Activated CD8-positive, alpha-beta memory T cell treated with anti-CD3 and anti-CD28 coated beads for 24 hours (primary cell): Measurements from ENCODE around the gene OPTC.

Source experiments
- DNase-seq: peaks from one replicate; pipeline ENCODE4 v3.0.0-alpha.2; 2020

Gene OPTC

DNA sequence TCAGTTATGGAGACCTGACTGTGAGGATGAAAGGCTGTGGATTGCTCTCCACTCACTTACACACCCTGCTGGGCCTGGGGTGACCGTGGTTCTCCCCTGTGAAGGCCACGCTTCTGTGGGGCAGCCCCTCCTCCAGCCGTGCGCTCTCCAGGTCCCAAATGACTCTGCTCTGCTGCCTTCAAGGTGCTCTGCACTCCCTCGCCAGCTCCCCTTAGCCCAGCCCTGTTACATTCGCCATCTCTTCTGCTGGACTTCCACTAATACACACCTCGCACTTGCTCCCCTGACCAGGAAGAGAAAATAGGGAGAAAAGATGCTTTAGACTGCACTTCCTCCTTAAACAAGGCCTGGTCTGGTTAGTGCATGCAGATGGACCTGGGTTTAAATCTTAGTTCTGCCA is 24.6 kb downstream of the OPTC start:
- no peak for DNase-seq

DNA sequence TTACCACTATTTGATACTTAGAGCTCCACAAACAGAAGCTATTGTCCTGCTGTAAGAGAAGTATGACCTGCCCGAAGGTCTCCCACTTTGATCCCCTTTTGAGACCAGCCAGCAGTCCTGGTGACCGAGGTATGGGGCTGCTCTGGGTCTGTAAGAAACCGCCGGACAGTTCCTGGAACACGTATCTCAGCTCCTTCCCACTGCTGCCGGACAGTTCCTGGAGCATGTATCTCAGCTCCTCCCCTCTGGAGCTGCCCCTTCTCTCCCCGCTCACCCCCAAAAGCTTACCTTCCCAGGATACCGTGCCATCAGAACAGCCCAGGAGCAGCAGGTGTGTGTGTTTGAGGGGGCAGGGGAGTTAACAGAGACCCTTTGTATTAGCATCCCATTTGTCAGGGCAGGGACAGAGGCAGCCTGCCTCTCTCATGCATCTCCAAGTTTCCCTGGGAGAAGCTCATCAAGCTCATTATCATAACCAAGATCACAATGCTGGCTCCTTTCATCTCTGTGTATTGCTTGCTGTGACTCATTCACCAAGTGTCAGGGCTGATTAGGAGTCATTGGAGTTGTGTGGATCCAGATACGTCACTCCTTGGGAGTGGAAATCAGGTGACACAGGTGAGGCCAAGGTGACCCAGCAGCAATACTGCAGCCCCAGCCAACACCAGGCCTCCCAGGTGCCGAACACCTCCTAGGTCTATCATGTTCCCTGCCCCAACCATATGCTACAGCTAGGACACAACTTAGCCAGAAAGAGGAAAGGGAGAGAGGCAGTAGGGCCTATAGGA is 25.3 kb downstream of the OPTC start:
- DNase-seq: no peak

DNA sequence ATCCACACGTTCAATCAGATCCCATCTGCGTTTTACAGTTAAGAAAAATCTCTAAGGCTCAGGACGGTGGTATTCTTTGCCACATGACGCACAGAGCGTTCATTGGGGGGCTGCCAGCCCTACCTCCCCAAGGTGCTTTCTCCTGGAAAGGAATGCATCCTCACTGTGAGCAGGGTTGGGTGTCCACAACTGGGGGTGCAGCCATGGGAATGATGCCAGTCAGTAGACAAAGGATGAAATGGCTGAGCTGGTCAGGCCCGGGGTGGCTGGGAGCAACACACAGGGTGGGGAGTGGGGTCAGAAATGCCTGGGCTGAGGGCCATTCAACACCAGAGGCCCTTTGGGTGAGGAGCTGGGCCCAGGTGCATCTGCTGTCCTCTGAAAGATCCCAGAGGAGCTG is 25.9 kb downstream of the OPTC start:
- no peak for DNase-seq

DNA sequence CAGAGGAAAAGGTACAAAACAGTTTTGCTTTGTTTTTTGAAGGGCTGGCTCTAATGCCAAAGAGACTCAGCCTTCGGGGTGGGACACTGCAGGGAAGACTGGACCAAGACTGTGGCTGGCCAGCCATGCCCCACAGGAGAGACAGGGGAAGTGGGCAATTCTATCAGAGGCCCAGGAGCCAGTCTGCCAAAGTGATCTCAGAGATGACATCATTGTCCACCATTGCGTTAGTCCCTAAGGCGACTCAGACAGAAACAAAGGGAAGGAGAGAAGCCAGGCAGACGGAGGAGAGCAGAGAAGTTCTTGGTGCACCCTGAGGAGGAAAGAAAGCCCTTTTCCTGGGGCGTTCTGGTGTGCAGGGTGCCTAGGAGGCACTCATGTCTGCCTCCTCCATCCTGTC is 26.4 kb downstream of the OPTC start:
- no peak for DNase-seq

DNA sequence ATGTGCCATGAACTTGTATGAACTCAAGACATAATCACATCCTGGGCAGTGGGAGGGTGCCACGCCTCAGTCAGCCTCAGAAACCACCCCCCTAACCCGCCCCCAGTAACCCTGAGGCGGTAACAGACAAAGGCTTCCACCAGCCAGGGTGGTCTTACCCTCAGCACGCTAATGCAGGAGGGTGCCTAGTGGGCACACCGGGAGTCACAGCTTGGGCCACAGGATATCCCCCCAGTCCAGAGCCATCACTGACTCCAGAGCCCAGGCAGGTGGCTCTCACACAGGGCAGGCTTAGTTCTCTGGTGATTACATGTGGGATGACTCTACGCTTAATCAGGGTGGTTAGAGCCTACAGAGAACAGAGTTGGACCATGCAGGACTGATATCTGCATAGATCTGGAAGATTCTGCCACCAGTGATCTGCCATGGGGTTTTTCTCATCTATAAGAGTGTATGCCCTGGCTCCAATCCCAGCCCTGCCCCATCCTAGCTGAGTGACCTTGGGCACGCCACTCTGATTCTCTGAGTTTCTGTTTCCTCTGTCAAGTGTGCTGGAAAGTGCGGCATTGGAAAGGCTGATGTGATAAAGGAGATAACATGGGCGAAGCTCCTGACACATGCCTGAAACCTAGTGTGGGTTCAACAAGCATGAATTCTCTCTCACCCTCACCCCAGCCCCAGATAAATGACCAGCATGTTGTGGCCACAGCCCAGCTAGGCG is 27.3 kb downstream of the OPTC start:
- DNase-seq: no peak

DNA sequence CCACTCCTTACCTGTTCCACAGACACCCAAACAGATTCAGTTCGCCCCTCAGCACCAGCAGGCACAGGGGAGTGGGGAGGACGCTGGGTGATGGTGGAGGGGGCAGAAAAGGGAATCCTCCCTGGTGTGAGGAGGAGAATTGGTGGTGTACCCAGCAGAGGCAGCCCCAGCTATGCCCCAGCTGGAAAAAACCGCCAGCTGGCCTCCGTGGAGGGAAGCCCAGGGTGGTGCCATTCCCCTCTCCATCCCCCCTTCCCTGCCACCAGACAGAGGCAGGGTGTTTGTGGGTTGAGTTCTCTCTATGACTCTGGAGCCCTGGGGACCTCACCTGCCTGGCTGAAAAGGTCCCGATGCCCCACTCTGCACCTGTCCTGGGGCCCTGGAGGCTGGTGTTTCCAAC is 27.9 kb downstream of the OPTC start:
- DNase-seq: no peak

DNA sequence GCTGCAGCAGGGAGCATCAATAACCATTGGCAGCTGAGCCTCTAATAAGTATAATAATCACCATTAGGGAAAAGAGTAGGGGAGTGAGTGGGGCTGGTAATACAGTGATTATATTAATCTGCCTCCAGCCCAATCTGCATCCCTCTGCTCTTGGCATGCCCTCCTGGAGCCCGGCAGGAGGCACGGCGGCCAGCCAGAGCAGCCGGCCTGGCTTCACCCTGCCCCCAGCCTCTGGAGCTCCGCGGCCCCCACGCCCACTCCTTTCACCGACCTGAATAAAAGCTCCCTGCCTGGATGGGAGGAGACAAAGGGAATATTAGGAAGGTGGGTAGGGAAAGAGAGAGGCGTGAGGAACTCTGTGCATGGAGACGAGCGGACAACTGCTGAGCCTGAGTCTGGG is 28.3 kb downstream of the OPTC start:
- no peak for DNase-seq

DNA sequence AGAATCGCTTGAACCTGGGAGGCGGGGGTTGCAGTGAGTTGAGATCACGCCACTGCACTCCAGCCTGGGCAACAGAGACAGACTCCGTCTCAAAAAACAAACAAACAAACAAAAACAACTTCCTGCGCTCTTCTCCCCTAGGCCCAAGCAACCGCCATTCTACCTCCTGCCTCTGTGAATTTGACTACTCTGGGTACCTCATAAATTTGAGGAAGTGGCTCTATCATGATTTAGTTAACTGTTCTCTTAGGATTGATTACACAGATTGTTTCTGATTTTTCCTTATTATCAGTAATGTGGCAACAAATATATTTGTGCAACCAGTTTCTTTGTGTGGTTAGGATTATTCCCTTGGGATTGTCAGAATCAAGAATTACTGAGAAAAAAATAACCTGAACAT is 29.7 kb downstream of the OPTC start:
- DNase-seq: no peak

DNA sequence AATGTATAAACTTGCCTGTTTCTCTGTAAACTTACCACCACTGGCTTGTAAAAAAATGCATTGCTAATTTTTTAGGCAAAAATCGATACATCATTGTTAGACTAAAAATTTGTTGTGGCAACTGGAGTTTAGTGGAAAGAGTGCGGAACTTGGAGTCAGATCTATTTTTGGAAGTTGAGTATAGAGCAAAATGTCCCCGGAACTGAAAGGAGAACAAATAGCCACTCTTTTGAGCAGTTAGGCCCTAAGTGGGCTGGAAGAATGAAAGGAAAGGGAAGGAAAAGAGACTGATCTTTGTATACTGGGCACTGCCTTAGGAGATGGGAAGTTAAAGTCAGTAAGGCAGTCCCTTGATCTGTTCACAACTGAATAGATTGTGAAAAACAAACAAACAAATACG is 30.2 kb downstream of the OPTC start:
- DNase-seq: no peak

DNA sequence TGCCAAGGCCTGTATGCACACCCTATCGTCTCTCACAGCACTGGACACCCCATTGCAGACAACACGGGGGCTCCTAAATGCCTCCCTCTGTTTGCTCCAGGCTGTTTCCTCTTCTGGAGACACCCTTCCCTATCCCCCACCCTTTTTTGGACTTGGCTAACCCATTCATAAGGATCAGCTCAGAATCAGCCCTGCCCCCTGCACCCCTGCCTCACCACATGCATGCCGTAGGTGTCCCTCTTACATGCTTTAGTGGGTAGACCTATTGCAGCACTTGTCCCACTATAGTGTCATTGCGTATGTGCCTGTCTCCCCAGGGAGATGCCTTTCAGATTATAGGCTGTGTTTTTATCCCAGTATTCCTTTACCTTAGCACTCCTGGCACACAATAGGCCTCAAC is 30.9 kb downstream of the OPTC start:
- DNase-seq: no peak

DNA sequence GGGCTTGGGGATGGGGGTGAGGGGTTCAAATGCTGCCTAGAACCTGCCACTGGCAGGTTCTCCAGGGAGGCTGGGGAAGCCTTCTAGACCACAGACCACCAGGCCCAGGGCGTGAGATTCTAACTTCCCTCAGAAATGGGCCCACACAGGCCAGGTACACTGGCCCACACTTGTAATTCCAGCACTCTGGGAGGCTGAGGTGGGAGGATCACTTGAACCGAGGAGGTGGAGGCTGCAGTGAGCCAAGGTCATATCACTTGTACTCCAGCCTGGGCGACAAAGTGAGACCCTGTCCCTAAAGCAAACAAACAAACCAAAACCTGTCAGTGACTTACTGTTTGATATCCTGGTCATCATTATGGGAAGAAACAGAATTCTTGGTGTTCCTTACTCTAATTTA is 31.7 kb downstream of the OPTC start:
- DNase-seq: no peak

DNA sequence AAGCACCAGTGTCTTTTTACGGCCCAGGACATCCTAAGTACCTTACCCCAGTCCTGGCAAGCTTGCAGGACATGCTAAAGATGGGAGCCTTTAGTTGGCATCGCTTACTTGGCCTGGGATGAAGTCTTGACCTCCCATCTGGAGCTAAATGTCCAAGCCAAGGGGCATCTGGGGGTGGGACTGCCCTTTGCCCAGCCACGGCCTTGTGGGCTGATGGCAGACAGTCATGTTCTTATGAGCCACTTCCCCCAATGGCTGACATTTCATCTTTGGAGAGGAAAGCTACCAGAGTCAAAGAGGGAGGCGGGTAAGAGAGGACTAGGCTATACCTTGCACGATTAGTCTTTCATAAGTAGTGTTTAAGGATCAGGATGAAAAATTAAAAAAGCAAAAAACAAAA is 32.2 kb downstream of the OPTC start:
- no peak for DNase-seq

DNA sequence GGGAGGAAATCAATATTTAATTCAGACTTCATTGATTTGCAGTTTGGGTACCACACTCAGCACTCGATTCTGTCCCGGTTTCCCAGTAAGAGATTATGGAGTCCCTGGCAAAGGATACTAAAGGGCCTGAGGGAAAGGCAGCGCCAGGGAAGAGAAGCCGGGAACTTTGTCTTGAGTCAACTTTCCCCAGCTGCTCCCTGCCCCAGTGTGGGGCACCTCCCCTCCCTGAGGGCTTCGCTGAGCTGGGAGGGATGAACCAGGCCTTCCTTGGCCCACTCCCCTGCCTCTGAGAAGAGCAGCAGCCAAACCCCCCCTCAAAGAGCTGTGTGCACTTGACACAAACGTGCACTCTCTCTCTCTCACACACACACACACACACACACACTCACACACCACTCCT is 32.6 kb downstream of the OPTC start:
- DNase-seq: no peak

DNA sequence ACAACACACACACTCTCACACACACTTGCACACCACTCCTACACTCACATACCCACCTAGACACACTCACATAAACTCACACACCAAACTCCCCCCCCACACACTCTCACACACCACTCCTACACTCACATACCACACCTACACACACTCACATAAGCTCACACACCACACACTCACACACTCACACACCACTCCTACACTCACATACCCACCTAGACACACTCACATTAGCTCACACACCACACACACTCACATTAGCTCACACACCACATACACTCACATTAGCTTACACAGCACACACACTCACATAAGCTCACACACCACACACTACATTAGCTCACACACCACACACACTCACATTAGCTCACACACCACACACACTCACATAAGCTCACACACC is 33.1 kb downstream of the OPTC start:
- no peak for DNase-seq

DNA sequence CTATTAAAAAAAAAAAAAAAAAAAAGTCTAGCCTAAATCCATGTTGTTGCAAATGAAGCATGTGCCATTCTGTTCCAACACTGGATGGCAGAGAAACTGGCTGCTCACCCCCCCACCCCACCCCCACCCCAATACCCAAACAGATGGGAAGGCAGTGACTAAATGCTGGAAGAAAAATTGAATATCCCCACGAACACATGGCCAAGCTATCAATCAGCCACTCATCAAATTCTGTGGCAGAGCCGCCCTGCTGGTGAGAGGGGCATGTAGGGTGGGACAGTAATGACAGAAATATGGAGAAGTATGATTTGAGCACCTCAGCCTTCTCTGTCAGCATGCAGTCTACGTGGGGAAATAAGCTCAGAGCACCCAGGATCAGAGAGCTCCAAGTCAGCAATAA is 34.1 kb downstream of the OPTC start:
- DNase-seq: no peak

DNA sequence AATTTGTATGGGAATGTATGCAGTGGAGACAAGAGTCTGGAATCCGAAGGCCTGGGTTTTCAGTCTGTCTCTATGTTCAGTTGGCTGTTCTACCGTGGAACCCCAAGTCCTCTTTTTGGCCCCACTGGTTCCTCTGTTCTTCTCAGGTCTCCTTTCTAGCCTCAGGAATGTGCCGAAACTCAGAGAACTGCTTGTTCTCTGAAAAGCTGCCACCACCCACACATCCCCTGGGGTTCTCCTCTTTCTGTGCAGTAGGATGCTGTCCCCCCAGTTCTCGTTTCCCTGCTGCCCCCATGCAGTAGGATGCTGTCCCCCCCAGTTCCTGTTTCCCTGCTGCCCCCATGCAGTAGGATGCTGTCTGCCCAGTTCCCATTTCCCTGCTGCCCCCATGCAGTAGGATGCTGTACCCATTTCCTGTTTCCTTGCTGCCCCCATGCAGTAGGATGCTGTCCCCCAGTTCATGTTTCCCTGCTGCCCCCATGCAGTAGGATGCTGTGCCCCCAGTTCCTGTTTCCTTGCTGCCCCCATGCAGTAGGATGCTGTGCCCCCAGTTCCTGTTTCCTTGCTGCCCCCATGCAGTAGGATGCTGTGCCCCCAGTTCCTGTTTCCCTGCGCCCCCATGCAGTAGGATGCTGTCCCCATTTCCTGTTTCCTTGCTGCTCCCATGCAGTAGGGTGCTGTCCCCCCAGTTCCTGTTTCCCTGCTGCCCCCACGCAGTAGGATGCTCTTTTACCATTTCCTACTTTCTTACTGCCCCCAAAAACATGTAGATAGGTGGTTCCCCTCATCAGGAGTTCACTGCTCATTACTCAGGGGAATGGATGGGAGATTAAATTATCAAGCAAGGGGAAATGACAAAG is 35.3 kb downstream of the OPTC start:
- DNase-seq: no peak

DNA sequence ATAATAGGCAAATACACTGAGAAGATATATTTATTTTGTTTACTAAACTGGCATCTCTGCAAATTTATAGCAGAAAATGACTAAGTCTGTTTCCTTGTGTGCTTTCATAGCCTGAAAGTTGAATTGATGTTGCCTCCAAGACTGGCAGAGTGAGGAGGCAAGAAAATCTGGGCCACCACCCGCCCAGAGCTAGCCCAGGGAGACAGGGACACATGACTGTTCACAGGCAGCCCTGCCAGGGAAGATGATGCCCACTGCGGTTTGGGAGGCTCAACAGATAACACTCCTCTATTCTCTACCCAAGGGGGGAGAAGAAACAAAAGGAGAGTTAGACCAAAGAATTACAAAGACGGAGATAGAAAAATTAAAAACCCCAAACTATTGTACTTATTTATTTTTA is 37.1 kb downstream of the OPTC start:
- no peak for DNase-seq

DNA sequence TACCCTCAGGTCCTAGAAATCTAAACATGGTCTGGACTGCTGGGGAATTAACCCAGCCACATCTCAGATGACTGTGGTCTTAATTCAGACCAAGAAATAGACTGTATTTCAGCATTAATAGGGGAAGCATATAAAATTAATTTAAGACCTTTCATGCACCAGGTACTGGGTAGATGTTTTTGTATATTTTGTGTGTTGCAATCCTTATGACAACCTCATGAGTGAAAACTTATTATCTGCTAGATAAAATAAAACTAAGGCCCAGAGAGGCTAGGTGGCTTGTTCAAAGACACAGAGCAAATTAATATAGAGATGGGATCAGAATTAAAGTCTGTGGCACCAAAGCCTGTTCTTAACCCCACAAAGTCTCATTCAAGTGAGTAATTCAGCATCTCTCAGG is 40.1 kb downstream of the OPTC start:
- no peak for DNase-seq

DNA sequence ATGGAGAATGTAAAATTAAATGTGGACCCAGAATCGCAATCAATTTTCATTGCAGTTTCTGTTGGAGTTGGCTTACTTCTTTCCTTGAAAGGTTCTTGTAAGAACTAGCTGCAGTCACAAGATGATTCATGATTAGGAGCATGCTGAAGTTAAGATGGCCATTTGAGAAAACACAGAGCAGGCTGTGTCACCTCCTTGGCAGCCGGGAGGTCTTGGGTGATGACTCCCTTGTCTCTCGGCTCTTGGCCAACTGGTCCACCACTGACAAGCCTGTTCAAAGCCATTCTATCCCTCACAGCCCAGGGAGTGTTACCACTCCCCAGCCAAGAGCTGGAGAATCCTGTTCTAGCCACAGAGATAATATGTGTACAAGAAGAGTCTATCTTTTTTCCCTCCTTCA is 40.6 kb downstream of the OPTC start:
- no peak for DNase-seq

DNA sequence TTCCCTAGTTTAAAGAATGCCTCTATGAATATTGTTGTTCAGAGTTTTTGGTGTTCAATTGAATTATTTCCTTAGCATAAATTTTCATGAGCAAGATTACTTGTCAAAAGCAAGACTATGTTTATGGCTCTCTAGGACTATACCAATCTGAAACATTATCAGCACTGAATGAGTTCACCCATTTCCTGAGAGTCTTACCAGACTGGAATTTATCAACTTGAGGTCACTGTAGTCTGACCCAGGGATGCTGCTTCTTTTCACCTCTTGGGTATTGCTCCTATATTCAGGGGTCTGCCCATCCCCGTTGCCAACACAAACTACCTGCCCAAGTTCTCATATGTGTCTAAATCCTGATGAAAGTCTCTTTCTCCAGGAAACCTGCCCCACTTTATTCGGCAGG is 42.6 kb downstream of the OPTC start:
- DNase-seq: no peak

DNA sequence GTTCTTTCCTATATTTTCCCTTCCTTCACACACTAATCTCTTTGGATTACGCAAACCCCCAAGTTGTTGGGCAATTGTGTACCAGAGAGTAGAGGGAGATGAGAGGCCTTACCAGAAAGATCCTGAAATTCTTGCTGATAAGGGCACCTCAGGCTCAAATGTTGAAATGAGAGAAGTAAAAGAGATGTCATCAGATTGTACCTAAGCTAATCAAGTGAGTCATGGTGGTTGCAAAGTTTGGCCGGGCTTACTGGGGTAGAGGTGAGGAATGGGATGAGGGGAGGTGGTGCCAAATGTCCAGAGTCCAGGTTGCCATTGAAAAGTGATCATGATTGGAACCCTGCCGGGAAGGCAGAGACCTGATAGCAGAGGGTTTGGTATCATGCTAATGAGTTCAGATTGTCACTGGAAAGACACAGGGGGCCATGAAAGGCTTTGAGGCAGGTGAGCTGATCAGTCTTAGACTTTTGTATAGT is 43.1 kb downstream of the OPTC start:
- no peak for DNase-seq

DNA sequence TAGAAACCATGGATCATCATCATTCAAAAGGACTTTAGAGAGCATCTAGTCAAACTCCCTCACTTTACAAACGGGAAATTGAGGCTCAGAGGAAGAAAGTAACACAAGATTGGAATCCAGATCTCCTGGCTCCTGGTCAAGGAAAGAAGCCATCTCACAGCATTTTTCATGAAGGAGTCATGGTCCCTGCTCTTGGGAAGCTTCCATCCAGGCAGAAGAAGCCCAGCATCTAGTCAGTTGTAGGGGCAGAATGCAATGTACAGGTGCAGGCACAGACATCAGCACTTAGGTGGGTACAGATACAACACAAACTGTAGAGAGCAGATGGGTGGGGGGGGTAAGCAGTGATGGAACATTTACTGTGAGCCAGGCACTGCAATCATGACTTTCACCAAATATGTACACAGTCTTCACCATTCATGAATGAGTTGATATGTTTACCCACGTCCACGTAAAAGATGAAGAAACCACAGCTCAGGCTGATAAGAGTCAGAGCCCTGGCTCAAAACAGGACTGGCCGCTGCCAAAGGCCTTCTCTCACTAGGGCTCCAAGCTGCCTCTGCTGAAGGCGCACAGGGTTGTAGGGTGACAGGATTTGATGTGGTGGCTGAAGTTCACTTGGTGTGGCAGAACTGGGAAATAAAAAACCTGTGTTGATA is 44.0 kb downstream of the OPTC start:
- DNase-seq: no peak

DNA sequence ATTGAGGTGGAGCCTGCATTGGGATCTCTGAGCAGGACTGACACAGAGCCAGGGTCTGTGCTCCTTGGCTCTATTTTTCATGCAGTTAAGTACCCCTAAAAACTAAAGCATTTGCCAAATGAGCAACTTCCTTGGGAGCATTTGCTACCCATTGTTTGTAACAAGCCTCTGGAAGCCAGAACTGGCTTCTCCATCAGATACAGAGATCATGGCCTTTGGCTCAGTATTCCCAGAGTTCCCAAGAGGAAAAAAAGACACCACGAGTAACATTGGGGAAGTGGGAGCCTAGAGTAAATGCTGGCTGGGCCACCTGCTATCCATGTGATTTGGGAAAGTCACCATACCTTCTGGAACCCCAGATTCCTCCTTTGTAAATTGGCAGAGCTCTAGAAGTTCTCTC is 44.8 kb downstream of the OPTC start:
- no peak for DNase-seq
